ENCODE measurements around the gene PCBP3.

PCBP3 gene

DNA sequence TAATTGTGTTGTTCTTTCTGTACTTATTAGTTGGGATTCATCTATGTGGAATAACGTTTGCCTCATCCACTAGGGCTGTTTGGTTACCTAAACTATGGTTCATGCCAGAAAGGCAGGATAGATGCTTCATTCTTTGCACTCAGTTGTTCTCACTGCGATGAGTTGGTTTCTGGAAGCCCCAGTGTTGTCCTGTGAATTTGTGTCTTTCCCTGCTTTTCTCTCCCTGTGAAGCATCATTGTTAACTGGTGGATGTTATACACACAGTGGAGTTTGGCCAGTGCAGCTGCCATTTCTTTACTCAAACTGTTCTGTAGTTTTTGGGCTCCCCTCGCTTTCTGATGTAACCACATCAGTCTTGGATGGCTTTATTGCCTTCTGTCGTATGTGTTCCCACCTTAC, 194.4 kb downstream of the PCBP3 start:
- no peak overlapping the region for H3K27ac ChIP-seq
- TF ChIP-seq, protein P1, sequence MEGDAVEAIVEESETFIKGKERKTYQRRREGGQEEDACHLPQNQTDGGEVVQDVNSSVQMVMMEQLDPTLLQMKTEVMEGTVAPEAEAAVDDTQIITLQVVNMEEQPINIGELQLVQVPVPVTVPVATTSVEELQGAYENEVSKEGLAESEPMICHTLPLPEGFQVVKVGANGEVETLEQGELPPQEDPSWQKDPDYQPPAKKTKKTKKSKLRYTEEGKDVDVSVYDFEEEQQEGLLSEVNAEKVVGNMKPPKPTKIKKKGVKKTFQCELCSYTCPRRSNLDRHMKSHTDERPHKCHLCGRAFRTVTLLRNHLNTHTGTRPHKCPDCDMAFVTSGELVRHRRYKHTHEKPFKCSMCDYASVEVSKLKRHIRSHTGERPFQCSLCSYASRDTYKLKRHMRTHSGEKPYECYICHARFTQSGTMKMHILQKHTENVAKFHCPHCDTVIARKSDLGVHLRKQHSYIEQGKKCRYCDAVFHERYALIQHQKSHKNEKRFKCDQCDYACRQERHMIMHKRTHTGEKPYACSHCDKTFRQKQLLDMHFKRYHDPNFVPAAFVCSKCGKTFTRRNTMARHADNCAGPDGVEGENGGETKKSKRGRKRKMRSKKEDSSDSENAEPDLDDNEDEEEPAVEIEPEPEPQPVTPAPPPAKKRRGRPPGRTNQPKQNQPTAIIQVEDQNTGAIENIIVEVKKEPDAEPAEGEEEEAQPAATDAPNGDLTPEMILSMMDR (conservative IDR thresholded peaks at IDR 0.05): no peak
- no peak for TF ChIP-seq ZFX (IDR thresholded peaks at IDR 0.05)

DNA sequence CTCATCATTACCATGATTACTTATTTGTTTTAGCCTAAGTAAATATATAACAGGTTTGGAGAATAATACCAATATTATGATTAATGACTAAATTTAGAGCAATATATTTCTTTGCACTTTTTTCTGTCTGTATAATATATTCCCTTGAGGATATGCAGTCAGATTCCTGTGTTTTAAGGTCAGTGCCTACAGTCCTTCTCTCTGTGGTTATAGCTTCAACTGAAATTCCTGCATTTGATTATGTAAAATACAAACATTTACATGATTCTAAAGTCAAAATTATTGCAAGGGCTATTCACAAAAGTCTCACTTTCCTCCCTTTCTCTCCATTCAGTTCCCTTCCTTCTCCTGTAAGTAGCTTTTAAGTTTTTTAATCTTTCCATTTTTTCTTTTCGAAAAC, 195.1 kb downstream of the PCBP3 start:
- TF ChIP-seq, protein P1 (conservative IDR thresholded peaks at IDR 0.05): no peak
- no peak for TF ChIP-seq ZFX (IDR thresholded peaks at IDR 0.05)
- H3K27ac ChIP-seq: no peak overlapping the region

DNA sequence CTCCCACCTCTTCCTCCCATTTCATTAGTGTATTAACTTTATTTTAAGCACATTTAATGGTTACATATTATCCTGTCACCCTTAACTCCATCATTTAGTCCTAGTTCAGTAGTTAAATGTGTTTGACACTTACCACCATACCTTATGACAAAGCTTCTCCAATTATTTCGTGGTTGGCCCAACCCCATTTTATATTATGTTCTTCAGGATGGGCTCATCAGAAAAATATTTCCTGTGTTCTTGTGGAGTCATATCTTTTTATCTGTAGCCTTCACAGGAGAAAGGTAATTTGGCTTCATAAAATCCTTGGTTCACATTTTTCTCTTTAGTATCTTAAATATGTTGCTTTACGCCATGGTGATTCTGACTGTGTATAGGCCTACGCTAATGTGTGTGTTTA, 195.7 kb downstream of the PCBP3 start:
- H3K27ac ChIP-seq: no peak overlapping the region

DNA sequence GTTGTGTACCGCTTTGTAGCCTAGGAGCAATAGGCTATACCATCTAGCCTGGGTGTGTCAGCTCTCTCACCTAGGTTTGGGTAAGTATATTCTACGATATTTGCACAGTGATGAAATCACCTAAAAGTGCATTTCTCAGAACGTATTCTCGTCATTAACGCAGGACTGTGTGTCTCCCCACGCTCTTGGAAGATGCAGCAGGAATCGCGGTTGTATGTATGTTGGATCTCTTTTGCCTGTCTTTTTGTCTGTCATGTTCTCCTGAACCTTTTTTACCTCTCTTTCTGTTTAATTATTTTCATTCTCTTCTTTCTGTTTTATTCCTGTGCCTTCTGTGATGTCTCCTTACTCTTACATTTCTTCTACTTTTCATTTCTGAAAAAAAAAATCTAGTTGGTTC, 197.5 kb downstream of the PCBP3 start:
- TF ChIP-seq, protein P1 (conservative IDR thresholded peaks at IDR 0.05): no peak
- TF ChIP-seq ZFX (IDR thresholded peaks at IDR 0.05): no peak
- H3K27ac ChIP-seq: no peak overlapping the region

More for the DNA sequence above, 195.7 kb downstream of the PCBP3 start:
- TF ChIP-seq ZFX (IDR thresholded peaks at IDR 0.05): no peak
- TF ChIP-seq, protein P1 (conservative IDR thresholded peaks at IDR 0.05): no peak

DNA sequence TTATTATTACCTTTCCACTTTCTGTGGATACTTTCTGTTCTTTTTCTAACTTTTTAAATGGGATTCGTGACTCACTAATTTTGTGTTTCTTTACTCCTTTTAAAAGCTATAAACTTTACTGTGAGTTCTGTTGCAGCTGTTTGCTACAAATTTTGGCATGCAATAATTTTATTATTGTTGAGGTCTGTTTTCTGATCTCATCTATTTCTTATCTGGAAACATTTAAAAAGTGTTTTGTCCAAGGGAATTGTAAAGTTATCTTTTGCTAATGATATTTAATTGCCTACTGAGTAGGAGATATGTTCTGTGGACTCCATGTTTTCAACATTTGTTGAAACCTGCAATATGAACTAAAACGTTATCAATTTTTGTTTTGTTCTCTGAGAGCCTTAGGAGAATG, 199.9 kb downstream of the PCBP3 start:
- TF ChIP-seq, protein P1 (conservative IDR thresholded peaks at IDR 0.05): no peak
- TF ChIP-seq ZFX (IDR thresholded peaks at IDR 0.05): no peak
- no peak overlapping the region for H3K27ac ChIP-seq

DNA sequence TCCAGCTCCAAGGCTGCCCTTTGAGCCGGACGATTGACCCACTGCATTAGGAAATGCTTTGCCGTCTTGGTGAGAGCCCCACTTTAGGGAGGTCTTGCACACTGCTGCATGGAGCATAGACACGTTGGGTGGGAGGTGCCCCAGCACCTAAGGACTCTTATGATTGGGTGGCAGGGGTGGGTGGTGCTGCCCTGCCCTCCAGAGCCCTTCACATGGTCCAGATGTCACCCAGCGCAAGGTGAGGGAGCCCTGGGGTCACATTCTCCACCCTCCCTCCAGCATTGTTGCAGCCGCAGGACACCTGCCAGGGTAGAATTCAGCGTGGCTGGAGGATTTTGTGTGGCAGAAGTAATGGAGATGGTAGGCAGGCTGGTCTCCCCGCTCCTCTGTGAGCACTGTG, 200.7 kb downstream of the PCBP3 start:
- TF ChIP-seq, protein P1 (conservative IDR thresholded peaks at IDR 0.05): no peak
- TF ChIP-seq ZFX (IDR thresholded peaks at IDR 0.05): no peak
- no peak overlapping the region for H3K27ac ChIP-seq

DNA sequence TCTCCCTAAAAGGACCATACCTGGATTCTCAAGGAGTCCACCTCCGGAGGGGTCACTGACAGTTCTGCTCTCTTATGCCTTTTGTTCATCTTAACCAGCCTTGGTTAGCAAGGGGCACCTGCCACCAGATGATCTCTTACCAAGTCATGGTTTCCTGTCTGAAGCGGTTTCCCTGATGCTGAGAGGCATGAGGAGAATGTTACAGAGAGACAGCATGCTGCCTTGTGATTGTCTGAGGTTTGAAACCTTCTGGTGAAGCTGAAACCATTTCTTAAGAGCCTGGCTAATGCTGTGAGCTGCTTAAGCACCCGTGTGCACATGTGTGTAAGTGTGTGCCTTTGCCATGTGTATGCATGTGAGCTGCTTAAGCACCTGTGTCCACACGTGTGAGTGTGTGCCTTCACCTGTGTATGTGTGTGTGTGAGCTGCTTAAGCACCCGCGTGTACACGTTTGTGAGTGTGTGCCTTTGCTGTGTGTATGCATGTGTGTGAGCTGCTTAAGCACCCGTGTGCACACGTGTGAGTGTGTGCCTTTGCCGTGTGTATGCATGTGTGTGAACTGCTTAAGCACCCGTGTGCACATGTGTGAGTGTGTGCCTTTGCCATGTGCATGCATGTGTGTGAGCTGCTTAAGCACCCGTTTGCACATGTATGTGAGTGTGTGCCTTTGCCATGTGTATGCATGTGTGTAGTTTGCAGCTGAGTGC, 201.7 kb downstream of the PCBP3 start:
- no peak overlapping the region for H3K27ac ChIP-seq
- no peak for TF ChIP-seq ZFX (IDR thresholded peaks at IDR 0.05)
- TF ChIP-seq, protein P1 (conservative IDR thresholded peaks at IDR 0.05): no peak

Measured in C4-2B (cell line).